Stimulated activated CD4-positive, alpha-beta T cell treated with anti-CD3 and anti-CD28 coated beads, TNF-alpha, amount 100 ng/mL, for 4 hours (primary cell): ENCODE data around the gene KIF16B.

Source experiments
- DNase-seq, 3 experiments: peaks; one replicate each; pipeline ENCODE4 v3.0.0-alpha.2; 2020; ENCODE audit warnings: low read depth in 3 of 3

Gene KIF16B

GRCh38 chr20:16295534-16295933 lies 277.7 kb downstream of the KIF16B start:
- no peak for DNase-seq

GRCh38 chr20:16293590-16293989 lies 279.7 kb downstream of the KIF16B start:
- DNase-seq: no peak

GRCh38 chr20:16292226-16292880 lies 280.9 kb downstream of the KIF16B start:
- no peak for DNase-seq

- DNase-seq: no peak
Observed at GRCh38 chr20:16290358-16290757, 282.9 kb downstream of the KIF16B start.

- no peak for DNase-seq
Observed at GRCh38 chr20:16287776-16288175, 285.5 kb downstream of the KIF16B start.

GRCh38 chr20:16286601-16287000 lies 286.6 kb downstream of the KIF16B start:
- no peak for DNase-seq

- DNase-seq: no peak
Observed at GRCh38 chr20:16284385-16285100, 288.7 kb downstream of the KIF16B start.

- DNase-seq: no peak
Observed at GRCh38 chr20:16283978-16284377, 289.3 kb downstream of the KIF16B start.

- no peak for DNase-seq
Observed at GRCh38 chr20:16283307-16283706, 289.9 kb downstream of the KIF16B start.

- no peak for DNase-seq
Observed at GRCh38 chr20:16280219-16280618, 293.0 kb downstream of the KIF16B start.

- DNase-seq: no peak
Observed at GRCh38 chr20:16279320-16279719, 293.9 kb downstream of the KIF16B start.

- no peak for DNase-seq
Observed at GRCh38 chr20:16273812-16274555, 299.3 kb downstream of the KIF16B start.

GRCh38 chr20:16272780-16273360 lies 300.4 kb downstream of the KIF16B start:
- DNase-seq: no peak

- DNase-seq: no peak
Observed at GRCh38 chr20:16271450-16271849, 301.8 kb downstream of the KIF16B start.

- no peak for DNase-seq
Observed at GRCh38 chr20:16270989-16271388, 302.3 kb downstream of the KIF16B start.

GRCh38 chr20:16270314-16270931 lies 302.8 kb downstream of the KIF16B start:
- DNase-seq: no peak

GRCh38 chr20:16267526-16267925 lies 305.7 kb downstream of the KIF16B start:
- DNase-seq: no peak

- DNase-seq: no peak
Observed at GRCh38 chr20:16265334-16265733, 307.9 kb downstream of the KIF16B start.

- DNase-seq: no peak
Observed at GRCh38 chr20:16263582-16263981, 309.7 kb downstream of the KIF16B start.

- no peak for DNase-seq
Observed at GRCh38 chr20:16262594-16262993, 310.7 kb downstream of the KIF16B start.

GRCh38 chr20:16261733-16262273 lies 311.4 kb downstream of the KIF16B start:
- no peak for DNase-seq

GRCh38 chr20:16260911-16261310 lies 312.3 kb downstream of the KIF16B start:
- no peak for DNase-seq
